ENCODE data around the gene XAB2.
"Not testable (repeated sequence)": the region's sequence is repeated elsewhere in the genome, so short reads cannot be mapped to it uniquely, and the experiment has no call there.

The XAB2 gene

GRCh38 chr19:7602935-7603497, 26.3 kb downstream of the XAB2 start:
- H3K36me3 Mint-ChIP-seq (ENCODE audit: low read depth) = no peaks in the 10 kb centered on the region
- no peaks in the 10 kb centered on the region for H3K4me1 Mint-ChIP-seq (ENCODE audit: low read depth)
- peaks cover 6% of the 10 kb centered on the region for H3K27me3 Mint-ChIP-seq (ENCODE audit: low read depth)

GRCh38 chr19:7602240-7602934, 27.0 kb downstream of the XAB2 start:
- no peak for DNase-seq (ENCODE audit: low spot score)

More at GRCh38 chr19:7602935-7603497, 26.3 kb downstream of the XAB2 start:
- Mint-ChIP-seq H3K27ac (no peak overlapping the region), H3K4me3 (no peak overlapping the region), H3K9me3 (no peaks in the 10 kb centered on the region)
- DNase-seq (ENCODE audit: low spot score) = no peak

GRCh38 chr19:7600721-7601120, 28.6 kb downstream of the XAB2 start:
- peaks cover 23% of the 10 kb centered on the region for H3K27me3 Mint-ChIP-seq (ENCODE audit: low read depth)
- no peak overlapping the region for H3K27ac Mint-ChIP-seq
- no peak overlapping the region for H3K4me3 Mint-ChIP-seq
- no peaks in the 10 kb centered on the region for H3K36me3 Mint-ChIP-seq (ENCODE audit: low read depth)
- no peaks in the 10 kb centered on the region for H3K9me3 Mint-ChIP-seq
- no peaks in the 10 kb centered on the region for H3K4me1 Mint-ChIP-seq (ENCODE audit: low read depth)
- no peak for DNase-seq (ENCODE audit: low spot score)

More at GRCh38 chr19:7602240-7602934, 27.0 kb downstream of the XAB2 start:
- peaks cover 12% of the 10 kb centered on the region for H3K27me3 Mint-ChIP-seq (ENCODE audit: low read depth)
- H3K36me3 Mint-ChIP-seq (ENCODE audit: low read depth) = no peaks in the 10 kb centered on the region
- H3K27ac Mint-ChIP-seq = no peak overlapping the region
- H3K4me3 Mint-ChIP-seq = no peak overlapping the region
- H3K9me3 Mint-ChIP-seq = no peaks in the 10 kb centered on the region
- no peaks in the 10 kb centered on the region for H3K4me1 Mint-ChIP-seq (ENCODE audit: low read depth)

- H3K27me3 Mint-ChIP-seq (ENCODE audit: low read depth) = peaks cover 39% of the 10 kb centered on the region
- H3K27ac Mint-ChIP-seq = no peak overlapping the region
- DNase-seq (ENCODE audit: low spot score) = no peak
- no peak overlapping the region for H3K4me3 Mint-ChIP-seq
- H3K36me3 Mint-ChIP-seq (ENCODE audit: low read depth) = no peaks in the 10 kb centered on the region
- H3K4me1 Mint-ChIP-seq (ENCODE audit: low read depth) = peaks cover 2% of the 10 kb centered on the region
- no peaks in the 10 kb centered on the region for H3K9me3 Mint-ChIP-seq
Measured at GRCh38 chr19:7598180-7598579, 31.2 kb downstream of the XAB2 start.

GRCh38 chr19:7597689-7598088, 31.7 kb downstream of the XAB2 start:
- no peak for DNase-seq (ENCODE audit: low spot score)
- peaks cover 40% of the 10 kb centered on the region for H3K27me3 Mint-ChIP-seq (ENCODE audit: low read depth)
- H3K27ac Mint-ChIP-seq = no peak overlapping the region
- H3K9me3 Mint-ChIP-seq = no peaks in the 10 kb centered on the region
- peaks cover 2% of the 10 kb centered on the region for H3K4me1 Mint-ChIP-seq (ENCODE audit: low read depth)
- H3K4me3 Mint-ChIP-seq = no peak overlapping the region
- H3K36me3 Mint-ChIP-seq (ENCODE audit: low read depth) = no peaks in the 10 kb centered on the region

GRCh38 chr19:7596211-7596937, 33.0 kb downstream of the XAB2 start:
- Mint-ChIP-seq H3K27ac (no peak overlapping the region), H3K4me1 (ENCODE audit: low read depth) (peaks cover 2% of the 10 kb centered on the region), H3K4me3 (peak overlapping the region; percentile 29), H3K27me3 (ENCODE audit: low read depth) (peaks cover 40% of the 10 kb centered on the region), H3K9me3 (no peaks in the 10 kb centered on the region), H3K36me3 (ENCODE audit: low read depth) (no peaks in the 10 kb centered on the region)
- DNase-seq (ENCODE audit: low spot score) = no peak

- Mint-ChIP-seq H3K4me3 (peak within 1 kb of the TSS; percentile 29), H3K36me3 (ENCODE audit: low read depth) (no peaks in the 10 kb centered on the region), H3K27ac (no peak within 1 kb of the TSS), H3K27me3 (ENCODE audit: low read depth) (peaks cover 40% of the 10 kb centered on the region), H3K4me1 (ENCODE audit: low read depth) (peaks cover 2% of the 10 kb centered on the region), H3K9me3 (no peaks in the 10 kb centered on the region)
- no peak for DNase-seq (ENCODE audit: low spot score)
Measured at GRCh38 chr19:7595466-7596133, 33.7 kb downstream of the XAB2 start, which contains the start of gene CAMSAP3. CAMSAP3 (plus strand) TSS chr19:7595863; CDS start chr19:7596003, 140 bp downstream.

- H3K9me3 Mint-ChIP-seq = no peaks in the 10 kb centered on the region
- H3K4me3 Mint-ChIP-seq = no peak overlapping the region
- no peaks in the 10 kb centered on the region for H3K36me3 Mint-ChIP-seq (ENCODE audit: low read depth)
- DNase-seq (ENCODE audit: low spot score) = no peak
- peaks cover 18% of the 10 kb centered on the region for H3K27me3 Mint-ChIP-seq (ENCODE audit: low read depth)
- H3K27ac Mint-ChIP-seq = no peak overlapping the region
- peaks cover 2% of the 10 kb centered on the region for H3K4me1 Mint-ChIP-seq (ENCODE audit: low read depth)
Measured at GRCh38 chr19:7590256-7590655, 39.1 kb downstream of the XAB2 start.

- Mint-ChIP-seq H3K4me3 (no peak overlapping the region), H3K4me1 (ENCODE audit: low read depth) (no peaks in the 10 kb centered on the region), H3K36me3 (ENCODE audit: low read depth) (no peaks in the 10 kb centered on the region), H3K27me3 (ENCODE audit: low read depth) (peaks cover 15% of the 10 kb centered on the region), H3K27ac (no peak overlapping the region), H3K9me3 (no peaks in the 10 kb centered on the region)
- no peak for DNase-seq (ENCODE audit: low spot score)
Measured at GRCh38 chr19:7589822-7590221, 39.5 kb downstream of the XAB2 start.

- Mint-ChIP-seq H3K27ac (no peak overlapping the region), H3K36me3 (ENCODE audit: low read depth) (no peaks in the 10 kb centered on the region), H3K4me3 (no peak overlapping the region), H3K4me1 (ENCODE audit: low read depth) (no peaks in the 10 kb centered on the region), H3K27me3 (ENCODE audit: low read depth) (no peaks in the 10 kb centered on the region), H3K9me3 (no peaks in the 10 kb centered on the region)
- DNase-seq (ENCODE audit: low spot score) = no peak
Measured at GRCh38 chr19:7582446-7582845, 46.9 kb downstream of the XAB2 start.

GRCh38 chr19:7579182-7579581, 50.2 kb downstream of the XAB2 start:
- no peaks in the 10 kb centered on the region for H3K9me3 Mint-ChIP-seq
- no peaks in the 10 kb centered on the region for H3K27me3 Mint-ChIP-seq (ENCODE audit: low read depth)
- H3K27ac Mint-ChIP-seq = no peak overlapping the region
- DNase-seq (ENCODE audit: low spot score) = no peak
- no peaks in the 10 kb centered on the region for H3K4me1 Mint-ChIP-seq (ENCODE audit: low read depth)
- H3K36me3 Mint-ChIP-seq (ENCODE audit: low read depth) = no peaks in the 10 kb centered on the region
- H3K4me3 Mint-ChIP-seq = no peak overlapping the region

GRCh38 chr19:7578127-7578526, 51.2 kb downstream of the XAB2 start:
- no peak overlapping the region for H3K4me3 Mint-ChIP-seq
- no peak for DNase-seq (ENCODE audit: low spot score)
- no peaks in the 10 kb centered on the region for H3K4me1 Mint-ChIP-seq (ENCODE audit: low read depth)
- H3K36me3 Mint-ChIP-seq (ENCODE audit: low read depth) = no peaks in the 10 kb centered on the region
- no peak overlapping the region for H3K27ac Mint-ChIP-seq
- H3K9me3 Mint-ChIP-seq = no peaks in the 10 kb centered on the region
- H3K27me3 Mint-ChIP-seq (ENCODE audit: low read depth) = no peaks in the 10 kb centered on the region

- not testable (repeated sequence) for H3K4me1 Mint-ChIP-seq (ENCODE audit: low read depth); DNase-seq (ENCODE audit: low spot score); H3K9me3 Mint-ChIP-seq; H3K4me3 Mint-ChIP-seq; H3K27me3 Mint-ChIP-seq (ENCODE audit: low read depth); H3K27ac Mint-ChIP-seq; H3K36me3 Mint-ChIP-seq (ENCODE audit: low read depth)
Measured at GRCh38 chr19:7577422-7577821, 51.9 kb downstream of the XAB2 start.
